ENCODE results near the gene EPAS1. TPM values are rescaled to one million over a fixed set of nuclear protein-coding genes. Genes with fewer than 3 reads are reported as not detected.

EPAS1 gene
- total RNA-seq, 1 experiment from 2014 or later = 43.2 TPM

DNA sequence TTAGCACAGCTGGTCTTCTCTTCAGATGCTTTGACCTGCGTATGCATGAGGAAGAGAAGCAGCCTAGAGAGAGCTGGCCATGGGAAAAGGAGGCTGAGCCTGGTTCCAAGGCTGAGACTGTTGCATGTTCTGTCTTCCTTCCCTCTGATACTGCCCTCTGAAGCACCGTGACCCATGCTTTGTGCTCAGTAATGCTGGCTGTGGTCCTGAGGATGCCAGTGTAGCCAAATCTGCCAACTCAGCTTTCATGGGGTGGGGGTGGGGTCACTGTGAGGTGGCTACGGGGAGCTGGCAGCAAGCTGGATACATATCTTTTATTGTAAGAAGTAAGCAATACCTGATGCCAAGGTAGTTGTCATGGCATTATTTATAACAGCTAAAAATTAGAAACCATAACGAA, 41.5 kb downstream of the EPAS1 start:
- peaks cover 27% of the 10 kb centered on the region for H3K4me1 ChIP-seq (ENCODE audit: insufficient read depth, low read length)
- no peaks in the 10 kb centered on the region for H3F3A ChIP-seq (ENCODE audit: low read length, unreplicated experiment)
- CTCF ChIA-PET = no interaction called here
- no peak overlapping the region for H3K27ac ChIP-seq (ENCODE audit: low read length)
- POLR2A ChIA-PET (ENCODE audit: unreplicated experiment) = no interaction called here
- H3K9ac ChIP-seq (ENCODE audit: low read length) = no peak overlapping the region
- H3K9me2 ChIP-seq (replicated peaks; ENCODE audit: low read length) = no peaks in the 10 kb centered on the region
- H3K4me3 ChIP-seq (ENCODE audit: low read length) = no peak overlapping the region
- no peak for ATAC-seq
- H3K4me2 ChIP-seq (ENCODE audit: low read length) = no peak overlapping the region
- no peak overlapping the region for H2AFZ ChIP-seq (ENCODE audit: low read length)
- H3K79me2 ChIP-seq (ENCODE audit: low read length) = peaks cover 77% of the 10 kb centered on the region
- TF ChIP-seq, protein P1, sequence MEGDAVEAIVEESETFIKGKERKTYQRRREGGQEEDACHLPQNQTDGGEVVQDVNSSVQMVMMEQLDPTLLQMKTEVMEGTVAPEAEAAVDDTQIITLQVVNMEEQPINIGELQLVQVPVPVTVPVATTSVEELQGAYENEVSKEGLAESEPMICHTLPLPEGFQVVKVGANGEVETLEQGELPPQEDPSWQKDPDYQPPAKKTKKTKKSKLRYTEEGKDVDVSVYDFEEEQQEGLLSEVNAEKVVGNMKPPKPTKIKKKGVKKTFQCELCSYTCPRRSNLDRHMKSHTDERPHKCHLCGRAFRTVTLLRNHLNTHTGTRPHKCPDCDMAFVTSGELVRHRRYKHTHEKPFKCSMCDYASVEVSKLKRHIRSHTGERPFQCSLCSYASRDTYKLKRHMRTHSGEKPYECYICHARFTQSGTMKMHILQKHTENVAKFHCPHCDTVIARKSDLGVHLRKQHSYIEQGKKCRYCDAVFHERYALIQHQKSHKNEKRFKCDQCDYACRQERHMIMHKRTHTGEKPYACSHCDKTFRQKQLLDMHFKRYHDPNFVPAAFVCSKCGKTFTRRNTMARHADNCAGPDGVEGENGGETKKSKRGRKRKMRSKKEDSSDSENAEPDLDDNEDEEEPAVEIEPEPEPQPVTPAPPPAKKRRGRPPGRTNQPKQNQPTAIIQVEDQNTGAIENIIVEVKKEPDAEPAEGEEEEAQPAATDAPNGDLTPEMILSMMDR (conservative IDR thresholded peaks at IDR 0.05; ENCODE audit: low read depth, low read length) = no peak
- no peak for TF ChIP-seq EZH2phosphoT487 (IDR thresholded peaks at IDR 0.05; ENCODE audit: borderline replicate concordance, low read length)
- TF ChIP-seq EZH2 (IDR thresholded peaks at IDR 0.05; ENCODE audit: low read length, unreplicated experiment) = no peak
- peaks cover 4% of the 10 kb centered on the region; the same call in 1 of the 2 replicates for H4K20me1 ChIP-seq (ENCODE audit: low read length)
- no TSS peak for BruUV-seq (replicated peaks)
- H3K27me3 ChIP-seq (ENCODE audit: low read length) = no peaks in the 10 kb centered on the region
- intact Hi-C loops (cut with micrococcal nuclease) = no loop called here
- DNase-seq = no peak
- no peaks in the 10 kb centered on the region for H3K9me3 ChIP-seq (ENCODE audit: low read length)
- H3K36me3 ChIP-seq (ENCODE audit: low read depth, low read length) = no peaks in the 10 kb centered on the region

DNA sequence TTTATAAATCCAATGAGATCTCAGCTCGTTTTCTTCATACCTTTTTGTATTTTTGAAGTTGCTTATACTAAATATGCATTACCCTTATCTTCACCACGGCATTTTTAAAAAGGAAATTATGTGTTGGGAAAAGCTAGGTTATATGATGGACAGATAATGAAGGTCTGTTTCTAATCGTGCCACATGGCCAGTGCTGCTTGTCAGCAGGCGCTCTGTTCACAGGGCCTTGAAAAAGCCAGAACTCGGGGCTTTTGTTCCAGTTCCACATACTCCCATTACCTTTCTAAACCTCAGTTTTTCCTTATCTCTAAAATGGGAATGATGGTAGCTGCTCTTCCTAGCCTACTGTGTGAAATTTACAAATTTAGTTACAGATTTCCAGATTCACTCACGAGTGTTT, 42.0 kb downstream of the EPAS1 start:
- DNase-seq = no peak
- no peaks in the 10 kb centered on the region for H3K27me3 ChIP-seq (ENCODE audit: low read length)
- H3K79me2 ChIP-seq (ENCODE audit: low read length) = peaks cover 73% of the 10 kb centered on the region
- H3K9me3 ChIP-seq (ENCODE audit: low read length) = no peaks in the 10 kb centered on the region
- H3K9me2 ChIP-seq (replicated peaks; ENCODE audit: low read length) = no peaks in the 10 kb centered on the region
- H3K4me3 ChIP-seq (ENCODE audit: low read length) = no peak overlapping the region
- ChIA-PET CTCF (no interaction called here), POLR2A (ENCODE audit: unreplicated experiment) (interaction anchor here (0.6 kb wide), 1 partner anchor 31 kb away, joined by 30 read pairs; no protein-coding TSS in a partner anchor)
- no peak overlapping the region for H3K4me2 ChIP-seq (ENCODE audit: low read length)
- intact Hi-C loops (cut with micrococcal nuclease) = no loop called here
- peaks cover 4% of the 10 kb centered on the region; the same call in 1 of the 2 replicates for H4K20me1 ChIP-seq (ENCODE audit: low read length)
- H3K9ac ChIP-seq (ENCODE audit: low read length) = no peak overlapping the region
- no TSS peak for BruUV-seq (replicated peaks)
- no peaks in the 10 kb centered on the region for H3F3A ChIP-seq (ENCODE audit: low read length, unreplicated experiment)
- H2AFZ ChIP-seq (ENCODE audit: low read length) = no peak overlapping the region
- no peak overlapping the region for H3K27ac ChIP-seq (ENCODE audit: low read length)
- TF ChIP-seq EZH2 (IDR thresholded peaks at IDR 0.05; ENCODE audit: low read length, unreplicated experiment) (no peak), EZH2phosphoT487 (IDR thresholded peaks at IDR 0.05; ENCODE audit: borderline replicate concordance, low read length) (no peak)
- TF ChIP-seq, protein P1 (conservative IDR thresholded peaks at IDR 0.05; ENCODE audit: low read depth, low read length) = no peak
- ATAC-seq = no peak
- H3K4me1 ChIP-seq (ENCODE audit: insufficient read depth, low read length) = peaks cover 26% of the 10 kb centered on the region
- no peaks in the 10 kb centered on the region for H3K36me3 ChIP-seq (ENCODE audit: low read depth, low read length)

DNA sequence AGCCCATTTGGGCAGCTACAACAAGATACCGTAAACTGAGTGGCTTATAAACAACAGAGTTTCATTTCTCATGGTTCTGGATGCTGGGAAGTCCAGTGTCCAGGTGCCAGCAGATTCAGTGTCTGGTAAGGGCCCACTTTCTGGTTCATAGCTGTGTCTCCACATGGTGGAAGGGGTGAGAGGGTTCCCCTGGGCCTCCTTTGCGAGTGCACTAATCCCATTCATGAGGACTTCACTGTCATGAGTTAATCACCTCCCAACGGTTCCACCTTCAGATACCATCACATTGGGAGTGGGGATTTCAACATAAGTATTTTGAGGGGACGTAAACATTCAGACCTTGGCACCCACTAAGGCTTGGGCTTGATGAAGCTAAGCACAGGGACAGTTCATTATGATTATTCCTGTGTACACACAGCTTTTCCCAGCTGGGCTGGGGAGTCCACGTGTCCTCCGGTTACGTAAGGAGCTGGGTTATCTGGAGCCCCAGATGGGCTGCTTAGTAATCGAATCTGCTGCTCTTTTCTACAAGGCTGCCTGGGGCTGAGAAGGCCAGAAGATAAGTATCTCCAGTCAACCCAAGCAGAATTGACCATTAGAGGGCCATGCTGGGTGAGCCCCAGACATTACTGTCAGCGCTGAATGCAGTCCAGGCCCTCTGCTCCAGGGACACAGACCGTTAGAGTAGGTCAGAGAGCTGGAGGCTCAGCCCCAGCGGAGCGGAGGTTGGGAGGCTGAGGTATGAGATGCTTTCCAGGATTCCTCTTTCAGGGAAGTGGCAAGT, 42.7 kb downstream of the EPAS1 start:
- ATAC-seq (no peak), DNase-seq (no peak)
- peaks cover 19% of the 10 kb centered on the region for H3K4me1 ChIP-seq (ENCODE audit: insufficient read depth, low read length)
- H3K9me3 ChIP-seq (ENCODE audit: low read length) = no peaks in the 10 kb centered on the region
- ChIA-PET POLR2A (ENCODE audit: unreplicated experiment) (interaction anchor here (0.6 kb wide), 1 partner anchor 31 kb away, joined by 30 read pairs; no protein-coding TSS in a partner anchor), CTCF (no interaction called here)
- no peaks in the 10 kb centered on the region for H3K27me3 ChIP-seq (ENCODE audit: low read length)
- no peak overlapping the region for H3K27ac ChIP-seq (ENCODE audit: low read length)
- H3K4me2 ChIP-seq (ENCODE audit: low read length) = no peak overlapping the region
- H2AFZ ChIP-seq (ENCODE audit: low read length) = no peak overlapping the region
- intact Hi-C loops (cut with micrococcal nuclease) = no loop called here
- no peak overlapping the region for H3K9ac ChIP-seq (ENCODE audit: low read length)
- no peaks in the 10 kb centered on the region for H3K36me3 ChIP-seq (ENCODE audit: low read depth, low read length)
- TF ChIP-seq EZH2 (IDR thresholded peaks at IDR 0.05; ENCODE audit: low read length, unreplicated experiment) (no peak), EZH2phosphoT487 (IDR thresholded peaks at IDR 0.05; ENCODE audit: borderline replicate concordance, low read length) (no peak)
- TF ChIP-seq, protein P1 (conservative IDR thresholded peaks at IDR 0.05; ENCODE audit: low read depth, low read length) = no peak
- no peaks in the 10 kb centered on the region for H3K9me2 ChIP-seq (replicated peaks; ENCODE audit: low read length)
- H4K20me1 ChIP-seq (ENCODE audit: low read length) = peaks cover 4% of the 10 kb centered on the region; the same call in 1 of the 2 replicates
- no peaks in the 10 kb centered on the region for H3F3A ChIP-seq (ENCODE audit: low read length, unreplicated experiment)
- peaks cover 67% of the 10 kb centered on the region for H3K79me2 ChIP-seq (ENCODE audit: low read length)
- H3K4me3 ChIP-seq (ENCODE audit: low read length) = no peak overlapping the region
- no TSS peak for BruUV-seq (replicated peaks)
